Mammary epithelial cell (primary cell): ENCODE measurements around the gene BTF3.

Experiments
- CTCF ChIP-seq, 2 donors: IDR thresholded peaks in 1 of 2; conservative IDR thresholded peaks in 1 of 2; 2 replicates each; pipeline ENCODE4 v1.5.1; 2011 to 2012; ENCODE audit warnings: inconsistent platforms in 2 of 2, low read length in 2 of 2, mild to moderate bottlenecking in 2 of 2, control low read depth in 1 of 2, low read depth in 1 of 2; ENCODE audit not compliant: insufficient read depth in 1 of 2; ENCODE audit errors: extremely low read depth in 1 of 2
- EZH2 ChIP-seq: IDR thresholded peaks from 2 replicates; pipeline ENCODE4 v1.6.1; 2012; ENCODE audit warnings: low read length, inconsistent platforms, borderline replicate concordance

DNA sequence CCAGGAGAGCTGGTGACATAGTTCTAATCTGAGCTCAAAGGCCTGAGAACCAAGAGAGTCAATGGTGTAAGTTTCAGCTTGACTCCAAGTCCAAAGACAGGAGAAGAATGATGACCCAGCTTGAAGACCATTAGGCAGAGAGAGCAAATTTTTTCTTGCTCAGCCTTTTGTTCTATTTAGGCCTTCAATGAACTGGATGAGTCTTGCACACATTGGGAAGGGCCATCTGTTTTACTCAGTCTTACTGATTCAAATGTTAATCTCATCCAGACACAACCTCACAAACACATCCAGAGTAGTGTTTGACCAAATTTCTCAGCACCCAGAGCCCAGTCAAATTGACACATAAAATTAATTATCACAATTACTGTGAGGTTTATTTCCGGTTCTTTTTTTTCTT is 7.1 kb upstream of the BTF3 start:
- TF ChIP-seq EZH2 (no peak), CTCF (conservative IDR thresholded peaks at IDR 0.05 in 1 of 2, IDR thresholded peaks at IDR 0.05 in 1 of 2; ENCODE audit: extremely low read depth in 1 of 2, insufficient read depth in 1 of 2, low read depth in 1 of 2, low read length in 2 of 2) (no peak)
